Frontal cortex (tissue), 4 donors: ENCODE measurements around the gene SORD. TPM values are rescaled to one million over a fixed set of nuclear protein-coding genes. Genes with fewer than 3 reads are reported as not detected.
"Not testable (repeated sequence)": the region's sequence is repeated elsewhere in the genome, so short reads cannot be mapped to it uniquely, and the experiment has no call there.

Experiments
- DNase-seq, 2 donors: peaks; one replicate each; pipeline ENCODE4 v3.0.0; 2012; ENCODE audit warnings: low spot score in 2 of 2
- FAIRE-seq: peaks from 2 replicates; lab custom pipeline; 2012; peaks lifted over from hg19 to GRCh38; lab: Jason Lieb, UNC
- total RNA-seq: library from RNA; depleted of rRNA; stranded (reverse); fragments of >200 nt; gene quantifications from one replicate; pipeline ENCODE4 v1.2.3, GENCODE V29; 2014
- donor health status: control.
- donor health status: control.
- donor health status: control.

The SORD gene
- 4.5 TPM for total RNA-seq

- FAIRE-seq (no peak), DNase-seq (peak; percentile 79 to 95)
These were observed at the start of gene SORD for GRCh38 chr15:45022871-45023658. TSS of gene SORD (plus strand) at chr15:45023195. CDS start at chr15:45023284, 89 bp downstream.

DNA sequence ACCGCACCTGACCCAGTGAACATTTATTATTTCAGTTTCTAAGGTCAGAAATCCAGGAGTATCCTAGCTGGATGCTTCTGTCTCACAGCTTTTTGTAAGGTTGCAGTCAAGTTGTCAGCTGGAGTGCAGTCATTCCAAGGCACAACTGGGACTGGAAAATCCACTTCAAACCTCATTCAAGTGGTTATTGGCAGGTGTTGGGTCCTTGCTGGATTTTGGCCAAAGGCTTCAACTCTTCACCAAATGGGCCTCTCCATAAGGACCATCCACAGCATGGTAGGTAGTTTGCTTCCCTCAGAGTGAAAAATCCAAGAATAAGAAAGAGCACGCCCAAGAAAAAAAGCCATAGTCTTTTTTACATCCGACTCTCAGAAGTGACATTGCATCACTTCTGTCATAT, 46.8 kb upstream of the SORD start:
- not testable (repeated sequence) for DNase-seq, FAIRE-seq

- not testable (repeated sequence) for DNase-seq, FAIRE-seq
These were observed 45.2 kb upstream of the SORD start for GRCh38 chr15:44977781-44978180.

DNA sequence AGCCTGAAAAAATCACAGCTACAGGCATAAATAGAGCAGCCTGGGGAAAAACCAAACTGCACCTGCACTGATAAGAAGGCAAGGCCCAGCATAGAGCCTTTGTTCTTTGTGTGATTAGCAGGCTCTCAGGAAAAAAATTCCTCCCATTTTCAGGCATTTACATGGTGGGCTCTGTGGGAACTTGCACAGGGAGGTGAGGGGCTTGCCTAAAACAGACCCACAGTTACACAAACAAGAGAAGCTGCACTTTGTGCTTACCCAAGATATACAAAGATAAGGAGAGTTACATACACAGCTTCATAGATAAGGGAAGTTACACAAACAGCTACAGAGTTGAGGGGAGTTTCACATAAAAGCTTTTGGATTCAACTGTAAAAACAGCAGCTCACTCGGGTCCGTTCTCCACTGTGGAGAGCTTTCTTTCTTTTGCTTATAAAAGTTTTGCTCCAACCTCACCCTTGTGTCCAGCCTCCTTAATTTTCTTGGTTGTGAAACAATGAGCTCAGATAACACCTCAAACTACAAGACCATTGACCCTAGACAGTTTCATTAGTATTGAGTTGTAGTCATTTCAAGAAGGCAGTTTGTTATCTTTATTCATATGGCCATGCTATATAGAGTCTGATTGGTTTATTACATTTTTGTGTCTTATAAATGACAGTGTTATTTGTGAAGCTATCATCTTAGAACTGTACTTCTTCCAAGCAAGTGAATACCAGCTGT, 43.2 kb upstream of the SORD start:
- not testable (repeated sequence) for DNase-seq, FAIRE-seq

GRCh38 chr15:44984144-44984543, 38.9 kb upstream of the SORD start:
- not testable (repeated sequence) for DNase-seq, FAIRE-seq

DNA sequence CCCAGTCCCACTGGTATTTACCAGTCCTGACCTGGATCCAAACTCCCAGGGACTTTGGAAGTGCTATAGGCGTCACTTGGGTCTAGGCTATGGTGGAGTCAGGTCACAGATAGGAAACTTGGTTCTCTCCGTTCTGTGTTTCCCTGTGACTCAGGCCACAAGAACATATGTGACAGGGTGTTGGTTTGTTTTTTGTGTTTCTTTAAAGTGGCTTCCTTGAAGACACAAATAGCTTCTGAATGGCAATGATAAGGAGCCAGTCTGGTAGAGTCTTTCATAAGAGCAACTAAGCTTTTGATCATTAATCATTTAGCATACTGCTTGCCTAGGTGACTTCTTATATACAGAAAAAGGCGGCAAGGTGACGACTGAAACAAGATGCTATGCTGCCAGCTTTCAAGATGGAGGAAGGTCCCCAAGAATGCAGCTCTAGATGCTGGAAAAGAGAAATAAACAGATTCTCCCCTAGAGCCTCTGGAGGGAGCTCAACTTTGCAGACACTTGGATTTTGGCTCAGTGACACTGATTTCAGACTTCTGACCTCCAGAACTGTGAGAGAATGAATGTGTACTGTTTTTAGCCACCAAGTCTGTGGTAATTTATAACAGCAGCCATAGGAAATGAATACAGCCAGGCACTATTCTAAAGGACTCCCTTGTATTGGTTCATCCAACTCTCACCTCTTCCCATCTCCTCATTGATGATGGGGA, 36.5 kb upstream of the SORD start:
- not testable (repeated sequence) for DNase-seq, FAIRE-seq

GRCh38 chr15:44987711-44988110, 35.3 kb upstream of the SORD start:
- FAIRE-seq, DNase-seq: not testable (repeated sequence)

DNA sequence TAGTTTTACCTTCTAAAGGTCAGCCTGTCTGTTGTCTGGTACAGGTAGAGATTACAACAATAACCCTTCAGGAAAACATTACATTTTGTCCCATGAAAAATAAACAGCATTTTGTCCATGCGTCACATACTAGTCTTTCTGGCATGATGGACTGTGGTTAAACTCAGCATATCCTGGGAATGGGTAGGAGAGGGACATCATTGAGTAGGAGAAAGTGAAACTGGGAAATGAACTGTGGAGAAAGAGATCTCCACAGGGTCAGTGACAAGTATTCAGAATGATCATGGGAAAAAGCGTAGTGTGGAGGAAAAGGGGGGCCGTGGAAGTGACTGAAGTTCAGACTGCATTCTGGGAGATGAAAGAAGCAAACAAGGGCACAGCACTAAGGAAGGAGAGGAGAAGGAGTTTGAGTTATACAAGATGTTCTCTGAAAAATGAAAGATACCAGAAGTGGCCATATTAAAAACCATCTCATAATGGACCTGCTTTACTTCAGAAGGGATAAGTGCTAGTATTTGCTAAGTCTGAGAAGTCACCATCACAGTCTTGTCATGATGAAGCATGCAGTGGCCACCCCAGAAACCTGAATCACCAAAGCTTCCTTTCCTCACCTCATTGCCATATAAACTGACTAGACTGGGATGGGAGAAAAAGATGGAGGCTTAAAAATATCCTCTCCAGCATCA, 34.7 kb upstream of the SORD start:
- DNase-seq: not testable (repeated sequence)

DNA sequence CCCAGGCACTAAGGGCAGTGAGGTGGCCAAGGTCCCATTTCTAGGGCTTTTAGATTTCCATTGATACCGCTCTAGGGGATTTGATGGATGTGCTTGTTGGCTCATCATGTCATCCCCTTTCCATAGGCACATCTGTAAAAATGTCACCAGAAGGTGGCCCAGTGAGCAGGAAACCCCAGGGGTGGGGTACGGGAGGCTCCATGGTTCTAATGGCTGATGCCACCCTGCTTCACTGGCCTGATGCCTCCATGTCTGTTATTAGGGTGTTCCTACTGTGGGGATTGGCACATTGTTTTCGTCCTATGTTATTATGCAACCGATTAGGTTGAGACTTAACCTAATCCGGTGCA, 34.1 kb upstream of the SORD start:
- FAIRE-seq, DNase-seq: not testable (repeated sequence)

More for the DNA sequence above, 34.7 kb upstream of the SORD start:
- not testable (repeated sequence) for FAIRE-seq

DNA sequence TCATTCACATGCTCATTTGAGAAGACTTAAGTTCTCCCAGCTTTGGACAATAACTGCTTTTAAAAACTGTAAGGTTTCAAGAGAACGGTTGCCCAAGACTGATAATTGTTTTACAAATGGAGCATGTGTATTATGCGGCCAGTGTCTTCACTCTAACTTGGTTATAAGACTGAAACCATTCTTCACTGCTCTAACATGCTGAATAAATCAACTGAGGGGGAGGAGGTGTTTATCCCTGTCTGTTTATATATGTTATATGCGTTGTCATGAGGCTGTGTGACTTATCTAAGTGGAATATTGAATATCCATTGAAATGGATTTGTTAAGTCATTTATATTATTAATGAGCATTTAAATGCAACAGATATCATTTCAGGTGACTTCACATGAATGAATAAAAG, 25.4 kb upstream of the SORD start:
- not testable (repeated sequence) for DNase-seq, FAIRE-seq

GRCh38 chr15:44999105-44999504, 23.9 kb upstream of the SORD start:
- DNase-seq: no peak
- no peak for FAIRE-seq

DNA sequence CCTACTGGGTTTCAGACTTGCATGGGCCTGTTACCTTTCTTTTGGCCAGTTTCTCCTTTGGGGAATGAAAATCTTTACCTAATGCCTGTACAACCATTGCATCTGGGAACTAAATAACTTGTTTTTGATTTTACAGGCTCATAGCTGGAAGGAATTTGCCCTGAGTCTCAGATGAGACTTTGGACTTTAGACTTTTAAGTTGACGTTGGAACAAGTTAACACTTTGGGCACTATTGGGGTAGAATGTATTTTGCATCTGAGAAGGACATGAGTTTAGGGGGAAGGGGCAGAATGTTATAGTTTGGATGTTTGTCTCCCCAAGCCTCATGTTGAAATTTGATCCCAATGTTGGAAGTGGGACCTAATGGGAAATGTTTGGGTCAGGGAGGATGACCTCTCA, 21.8 kb upstream of the SORD start:
- not testable (repeated sequence) for DNase-seq, FAIRE-seq

DNA sequence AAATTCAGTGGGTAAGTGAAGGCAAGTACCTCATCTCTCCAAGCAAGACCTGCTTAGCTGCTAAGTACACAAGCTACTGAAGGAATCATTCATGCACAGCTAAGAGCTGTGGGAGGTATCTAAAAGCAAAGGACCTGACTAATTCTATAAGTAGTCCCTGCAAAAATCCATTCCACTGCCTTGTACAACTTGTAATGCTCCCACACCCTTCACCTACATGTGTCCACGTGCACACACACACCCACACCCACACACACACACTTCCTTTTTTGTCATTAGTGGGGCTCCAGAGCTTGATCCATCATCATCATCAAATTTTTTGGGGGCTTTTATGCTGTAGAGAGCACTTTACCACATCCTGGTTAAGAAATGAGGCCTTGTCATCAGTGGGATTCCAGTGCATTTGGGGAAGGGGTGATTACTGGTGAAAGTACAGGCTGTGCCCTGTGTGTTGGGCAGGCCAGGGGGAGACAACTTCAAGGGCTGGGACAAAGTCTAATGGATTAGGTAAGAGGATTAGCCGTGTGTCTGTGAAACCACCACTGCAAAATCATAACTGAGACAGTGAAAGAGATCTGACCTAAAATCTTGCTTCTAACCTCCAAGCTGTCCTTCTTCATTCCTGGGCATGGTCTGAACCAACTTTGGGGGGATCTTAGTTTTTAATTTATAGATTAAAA, 19.1 kb upstream of the SORD start:
- not testable (repeated sequence) for DNase-seq, FAIRE-seq

GRCh38 chr15:45004590-45005175, 18.3 kb upstream of the SORD start:
- not testable (repeated sequence) for DNase-seq, FAIRE-seq

DNA sequence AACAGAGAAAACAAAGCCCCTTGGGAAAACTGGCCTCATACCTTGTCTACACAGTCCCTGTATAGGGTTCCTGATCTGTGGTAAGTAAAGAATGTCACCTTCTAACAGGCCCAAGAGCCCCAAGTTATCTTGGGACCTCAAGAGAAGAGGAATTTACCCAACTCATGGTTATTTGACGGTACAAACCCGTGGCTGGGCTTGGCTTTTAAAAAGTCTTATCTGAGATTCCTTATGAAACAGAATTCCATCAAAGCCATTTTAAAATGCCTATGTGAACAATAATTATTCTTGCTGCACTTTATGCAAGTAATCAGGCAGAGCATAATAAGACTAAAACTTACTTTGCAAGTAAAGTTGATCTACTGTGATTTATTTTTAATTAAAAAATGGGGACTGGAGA, 13.9 kb upstream of the SORD start:
- no peak for FAIRE-seq
- DNase-seq: no peak

DNA sequence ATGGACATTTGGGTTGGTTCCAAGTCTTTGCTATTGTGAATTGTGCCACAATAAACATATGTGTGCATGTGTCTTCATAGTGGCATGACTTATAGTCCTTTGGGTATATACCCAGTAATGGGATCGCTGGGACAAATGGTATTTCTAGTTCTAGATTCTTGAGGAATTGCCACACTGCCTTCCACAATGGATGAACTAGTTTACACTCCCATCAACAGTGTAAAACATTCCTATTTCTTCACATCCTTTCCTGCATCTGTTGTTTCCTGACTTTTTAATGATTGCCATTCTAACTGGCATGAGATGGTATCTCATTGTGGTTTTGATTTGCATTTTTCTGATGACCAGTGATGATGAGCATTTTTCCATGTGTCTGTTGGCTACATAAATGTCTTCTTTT, 7.9 kb upstream of the SORD start:
- FAIRE-seq, DNase-seq: not testable (repeated sequence)

GRCh38 chr15:45020222-45020900, 2.6 kb upstream of the SORD start:
- FAIRE-seq, DNase-seq: not testable (repeated sequence)

DNA sequence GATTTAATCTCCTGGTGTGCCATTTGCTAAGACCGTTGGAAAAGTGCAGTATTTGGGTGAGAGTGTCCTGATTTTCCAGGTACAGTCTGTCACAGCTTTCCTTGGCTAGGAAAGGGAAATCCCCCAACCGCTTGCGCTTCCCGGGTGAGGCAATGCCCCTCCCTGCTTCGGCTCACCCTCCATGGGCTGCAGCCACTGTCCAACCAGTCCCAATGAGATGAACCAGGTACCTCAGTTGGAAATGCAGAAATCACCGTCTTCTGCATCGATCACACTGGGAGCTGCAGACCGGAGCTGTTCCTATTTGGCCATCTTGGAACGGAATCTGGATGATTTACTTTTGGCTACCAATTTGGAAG, 2.1 kb upstream of the SORD start:
- DNase-seq, FAIRE-seq: not testable (repeated sequence)
